GM12878 (cell line): ENCODE data around the gene TNP1. TPM values are rescaled to one million over a fixed set of nuclear protein-coding genes. Genes with fewer than 3 reads are reported as not detected.

Experiments used
- ATAC-seq: fragments of 200-7000 bp; cut with Tn5 transposase; 3 replicates; pipeline ENCODE4 v1.9.1; 2020; ENCODE audit warnings: mild to moderate bottlenecking, moderate library complexity
- BruUV-seq: library from RNA; stranded (reverse); fragments of 400-500 nt; replicated peaks from 2 replicates; lab custom pipeline; 2021; lab: Mats Ljungman, UMichigan
- CTCF ChIA-PET: fragments of 300-600 bp; sonication (Branson Sonifier 250); formaldehyde crosslinking; extraction: SDS; loops from one replicate; lab custom pipeline; 2021; ENCODE audit warnings: inconsistent platforms; lab: Yijun Ruan, JAX
- POLR2A ChIA-PET: fragments of 350-600 bp; formaldehyde crosslinking; extraction: SDS; loops from one replicate; lab custom pipeline; 2021; ENCODE audit warnings: inconsistent platforms; lab: Charles Lee
- RAD21 ChIA-PET: fragments of 300-600 bp; sonication (Branson Sonifier 250); formaldehyde crosslinking; loops from one replicate; lab custom pipeline; 2023; ENCODE audit warnings: antibody characterized with exemption; ENCODE audit not compliant: unreplicated experiment; lab: Charles Lee
- SMC1A ChIA-PET: fragments of 300-600 bp; sonication (Branson Sonifier 250); formaldehyde crosslinking; loops from one replicate; lab custom pipeline; 2023; ENCODE audit not compliant: unreplicated experiment, uncharacterized antibody; lab: Charles Lee
- DNase-seq: peaks from one replicate; pipeline ENCODE4 v3.0.0-alpha.2; 2011; ENCODE audit warnings: low read depth, low spot score
- FAIRE-seq: peaks from 3 replicates; lab custom pipeline; 2011; peaks lifted over from hg19 to GRCh38; lab: Jason Lieb, UNC
- H2AFZ ChIP-seq: 2 replicates; pipeline ENCODE4 v1.6.0; 2011; ENCODE audit warnings: low read depth, low read length, control low read depth; ENCODE audit not compliant: control insufficient read depth
- H3K27ac ChIP-seq: 2 replicates; pipeline ENCODE4 v1.5.1; 2011; ENCODE audit warnings: control low read depth; ENCODE audit not compliant: control insufficient read depth, insufficient read depth
- H3K27me3 ChIP-seq, 2 experiments: replicated peaks in 1 of 2; 2 replicates each; pipeline versions ENCODE4 v1.6.0 to v1.6.1; 2011; ENCODE audit warnings: low read length in 1 of 2; ENCODE audit not compliant: control insufficient read depth in 2 of 2, insufficient read depth in 2 of 2
- H3K36me3 ChIP-seq, 2 experiments: 2 replicates each; pipeline ENCODE4 v1.5.1; 2011; ENCODE audit warnings: low read length in 1 of 2; ENCODE audit not compliant: control insufficient read depth in 2 of 2, insufficient read depth in 2 of 2
- H3K4me1 ChIP-seq: 2 replicates; pipeline ENCODE4 v1.6.1; 2011; ENCODE audit warnings: mild to moderate bottlenecking, low read length, moderate library complexity, mixed read lengths; ENCODE audit not compliant: control insufficient read depth, insufficient read depth
- H3K4me2 ChIP-seq: 2 replicates; pipeline ENCODE4 v1.6.0; 2011; ENCODE audit warnings: control low read depth; ENCODE audit not compliant: control insufficient read depth, insufficient read depth
- H3K4me3 ChIP-seq: fragments of 200-600 bp; sonication (generic); 2 replicates; pipeline ENCODE4 v1.5.1; 2016
- H3K79me2 ChIP-seq: 2 replicates; pipeline ENCODE4 v1.6.0; 2011; ENCODE audit warnings: low read length; ENCODE audit not compliant: control insufficient read depth, insufficient read depth
- H3K9ac ChIP-seq: 2 replicates; pipeline ENCODE4 v1.8.0; 2011; ENCODE audit warnings: low read length, control low read depth, mixed read lengths; ENCODE audit not compliant: control insufficient read depth, insufficient read depth
- H3K9me3 ChIP-seq: replicated peaks from 3 replicates; pipeline ENCODE4 v1.5.1; 2011; ENCODE audit warnings: mild to moderate bottlenecking, low read length; ENCODE audit not compliant: control insufficient read depth, insufficient read depth
- H4K20me1 ChIP-seq: 2 replicates; pipeline ENCODE4 v1.6.0; 2011; ENCODE audit not compliant: control insufficient read depth, insufficient read depth
- BHLHE40 ChIP-seq, 2 experiments: fragments of 450-650 bp in 1 of 2; IDR thresholded peaks; 2 replicates each; pipeline ENCODE4 v1.6.1; 2011 to 2017; ENCODE audit warnings: low read depth in 2 of 2, borderline replicate concordance in 1 of 2, improper control_type of control experiment in 1 of 2, low read length in 1 of 2, mild to moderate bottlenecking in 1 of 2
- CEBPB ChIP-seq, 2 experiments: fragments of 150-350 bp in 1 of 2; IDR thresholded peaks; 2 replicates each; pipeline ENCODE4 v1.6.1; 2012 to 2014; ENCODE audit warnings: low read depth in 2 of 2, low read length in 2 of 2, borderline replicate concordance in 1 of 2, inconsistent platforms in 1 of 2
- EGR1 ChIP-seq, 2 experiments: IDR thresholded peaks; 1 replicate in 1 of 2; 2 replicates in 1 of 2; pipeline ENCODE4 v1.6.1; 2011 to 2012; ENCODE audit warnings: low read depth in 2 of 2, low read length in 2 of 2, borderline replicate concordance in 1 of 2, mild to moderate bottlenecking in 1 of 2, moderate library complexity in 1 of 2
- FOXM1 ChIP-seq: IDR thresholded peaks from 2 replicates; pipeline ENCODE4 v1.6.1; 2012; ENCODE audit warnings: low read depth, mild to moderate bottlenecking, inconsistent platforms, low read length, moderate library complexity
- HCFC1 ChIP-seq: fragments of 150-350 bp; IDR thresholded peaks from 2 replicates; pipeline ENCODE4 v1.6.1; 2014; ENCODE audit warnings: low read length
- HDAC6 ChIP-seq: fragments of 200-600 bp; sonication (generic); IDR thresholded peaks from one replicate; pipeline ENCODE4 v1.8.0; 2017; ENCODE audit warnings: antibody characterized with exemption; ENCODE audit not compliant: unreplicated experiment
- MTA3 ChIP-seq: IDR thresholded peaks from 2 replicates; pipeline ENCODE4 v1.6.1; 2012; ENCODE audit warnings: low read length, inconsistent platforms, borderline replicate concordance
- MYB ChIP-seq: fragments of 150-350 bp; IDR thresholded peaks from 2 replicates; pipeline ENCODE4 v1.6.1; 2014; ENCODE audit warnings: mild to moderate bottlenecking, low read depth, low read length, borderline replicate concordance
- MYC ChIP-seq: IDR thresholded peaks from 2 replicates; pipeline ENCODE4 v1.6.1; 2011; ENCODE audit warnings: mild to moderate bottlenecking, low read length, moderate library complexity, inconsistent platforms; ENCODE audit not compliant: insufficient read depth, insufficient replicate concordance, insufficient read length, severe bottlenecking
- PAX5 ChIP-seq: IDR thresholded peaks from 2 replicates; pipeline ENCODE4 v1.6.1; 2011; ENCODE audit warnings: low read depth, low read length, borderline replicate concordance
- SIN3A ChIP-seq: IDR thresholded peaks from 2 replicates; pipeline ENCODE4 v1.6.1; 2012; ENCODE audit warnings: low read depth, low read length, improper control_type of control experiment
- SIX5 ChIP-seq: IDR thresholded peaks from 2 replicates; pipeline ENCODE4 v1.6.1; 2011; ENCODE audit warnings: mild to moderate bottlenecking, low read depth, low read length, moderate library complexity; ENCODE audit not compliant: severe bottlenecking
- STAT3 ChIP-seq: IDR thresholded peaks from 2 replicates; pipeline ENCODE4 v1.6.1; 2011; ENCODE audit warnings: low read depth, low read length, improper control_type of control experiment
- TARDBP ChIP-seq: IDR thresholded peaks from 2 replicates; pipeline ENCODE4 v1.6.1; 2016; ENCODE audit warnings: borderline replicate concordance
- TCF3 ChIP-seq: IDR thresholded peaks from 2 replicates; pipeline ENCODE4 v1.6.1; 2012; ENCODE audit warnings: low read depth, mild to moderate bottlenecking, low read length, borderline replicate concordance; ENCODE audit not compliant: insufficient read depth
- ZNF274 ChIP-seq: IDR thresholded peaks from one replicate; pipeline ENCODE4 v1.8.0; 2011; ENCODE audit not compliant: insufficient read length, insufficient read depth
- ZSCAN29 ChIP-seq: fragments of 450-650 bp; IDR thresholded peaks from 2 replicates; pipeline ENCODE4 v1.6.1; 2017; ENCODE audit warnings: mild to moderate bottlenecking, moderate library complexity
- WGBS: methylation state at CpG from one replicate; pipeline ENCODE4 v1.1.6; 2016; ENCODE audit warnings: low lambda C conversion rate; ENCODE audit not compliant: insufficient replicate concordance, insufficient coverage; ENCODE audit errors: missing lambda C conversion rate; 5-methylcytosine and 5-hydroxymethylcytosine counted together
- in situ Hi-C: fragments of 300-500 bp; cut with MboI; formaldehyde crosslinking; loops from 9 replicates; pipeline ENCODE4 v1.14.3; 2018; ENCODE audit warnings: mixed read lengths
- intact Hi-C: fragments of 100-400 bp; cut with micrococcal nuclease; formaldehyde crosslinking; loops from one replicate; pipeline ENCODE4 v1.14.2; 2022; ENCODE audit not compliant: unreplicated experiment
- polyA plus RNA-seq, 11 experiments: library from polyadenylated mRNA; depleted of rRNA in 4 of 11; unstranded in 6 of 11; stranded (reverse) in 5 of 11; fragments of >200 nt; fragmentation: Nextera tagmentation in 4 of 11; fragmentation: Illumina TruSeq in 1 of 11; extraction: Ambion mirVana in 4 of 11; extraction: Trizol in 1 of 11; gene quantifications; 1 replicate in 1 of 11; 2 replicates in 10 of 11; pipeline versions ENCODE4 v1.2.1 to v1.2.3, GENCODE V29; 2011 to 2016; ENCODE audit warnings: inconsistent platforms in 2 of 11, missing spikeins in 2 of 11, low read depth in 1 of 11
- total RNA-seq, 4 experiments: library from RNA; depleted of rRNA in 3 of 4; stranded (reverse); fragments of >200 nt in 3 of 4; fragmentation: Illumina TruSeq in 1 of 4; extraction: Trizol in 1 of 4; gene quantifications; 2 replicates each; pipeline versions ENCODE4 v1.2.1 to v1.2.3, GENCODE V29; 2013 to 2021
- TF ChIP-seq, protein P1 (sequence below): fragments of 450-650 bp; formaldehyde crosslinking; IDR thresholded peaks from 2 replicates; pipeline ENCODE4 v1.5.0; 2022; ENCODE audit warnings: mild to moderate bottlenecking, missing genetic modification characterization
- TF ChIP-seq, protein P2 (sequence below): IDR thresholded peaks from 2 replicates; pipeline ENCODE4 v1.6.1; 2012; ENCODE audit warnings: low read depth, low read length, improper control_type of control experiment

The TNP1 gene
- total and polyA plus RNA-seq, 10 of the 15 experiments (the other 5 are each of a cell fraction or from before 2014, with no cell fraction given) = not detected

DNA sequence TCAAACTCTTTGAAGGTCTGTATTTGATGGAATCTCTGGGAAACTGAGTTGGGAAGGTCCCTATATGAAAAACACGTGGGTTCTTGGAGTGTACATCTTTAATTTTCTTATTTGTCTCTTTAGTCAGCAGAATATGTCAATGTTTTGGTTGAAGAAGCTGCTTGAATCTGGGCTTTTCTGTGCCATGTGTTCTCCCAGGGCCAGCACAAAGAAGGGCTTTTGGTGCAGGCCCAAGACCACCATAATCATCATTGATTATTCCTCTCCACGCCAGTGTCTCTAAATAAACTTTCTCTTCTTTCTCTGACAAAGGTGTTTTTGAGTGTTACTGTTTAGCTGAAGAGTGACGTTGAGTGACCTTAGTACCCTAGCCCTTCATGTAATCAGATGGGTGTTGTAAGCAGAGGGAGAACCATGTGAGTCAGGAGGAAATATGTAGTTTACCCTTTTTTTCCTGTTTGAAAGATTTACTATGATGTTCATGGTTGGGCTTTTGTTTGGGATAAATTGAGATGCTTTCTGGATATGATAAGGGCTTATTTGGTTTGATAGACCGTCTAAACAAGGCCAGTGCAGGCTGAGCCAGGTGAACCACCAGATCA, 11.6 kb upstream of the TNP1 start:
- no peaks in the 10 kb centered on the region for H3K4me1 ChIP-seq
- intact Hi-C loops = loop anchor here (10.0 kb wide), 1 partner anchor 293 kb away; no protein-coding TSS in a partner anchor
- H3K27ac ChIP-seq = no peak overlapping the region
- H3K36me3 ChIP-seq = no peaks in the 10 kb centered on the region
- 2% methylated on average over 4 of the region's 4 CpGs for WGBS
- in situ Hi-C loops = no loop called here
- ChIA-PET SMC1A (no interaction called here), RAD21 (no interaction called here), POLR2A (no interaction called here), CTCF (no interaction called here)
- H3K9ac ChIP-seq = no peak overlapping the region
- no peaks in the 10 kb centered on the region; a peak in 1 of 4 replicates for H3K27me3 ChIP-seq
- ATAC-seq (no peak), FAIRE-seq (no peak), DNase-seq (no peak)
- H3K4me2 ChIP-seq = no peak overlapping the region
- no peaks in the 10 kb centered on the region for H4K20me1 ChIP-seq
- no peaks in the 10 kb centered on the region for H3K79me2 ChIP-seq
- H3K4me3 ChIP-seq = no peak overlapping the region
- no peak for TF ChIP-seq HDAC6
- no peak for TF ChIP-seq MTA3
- no peak for TF ChIP-seq SIX5
- TF ChIP-seq HCFC1 = no peak
- TF ChIP-seq PAX5 = no peak
- no peak for TF ChIP-seq FOXM1
- no peak for TF ChIP-seq TARDBP
- TF ChIP-seq, protein P1, sequence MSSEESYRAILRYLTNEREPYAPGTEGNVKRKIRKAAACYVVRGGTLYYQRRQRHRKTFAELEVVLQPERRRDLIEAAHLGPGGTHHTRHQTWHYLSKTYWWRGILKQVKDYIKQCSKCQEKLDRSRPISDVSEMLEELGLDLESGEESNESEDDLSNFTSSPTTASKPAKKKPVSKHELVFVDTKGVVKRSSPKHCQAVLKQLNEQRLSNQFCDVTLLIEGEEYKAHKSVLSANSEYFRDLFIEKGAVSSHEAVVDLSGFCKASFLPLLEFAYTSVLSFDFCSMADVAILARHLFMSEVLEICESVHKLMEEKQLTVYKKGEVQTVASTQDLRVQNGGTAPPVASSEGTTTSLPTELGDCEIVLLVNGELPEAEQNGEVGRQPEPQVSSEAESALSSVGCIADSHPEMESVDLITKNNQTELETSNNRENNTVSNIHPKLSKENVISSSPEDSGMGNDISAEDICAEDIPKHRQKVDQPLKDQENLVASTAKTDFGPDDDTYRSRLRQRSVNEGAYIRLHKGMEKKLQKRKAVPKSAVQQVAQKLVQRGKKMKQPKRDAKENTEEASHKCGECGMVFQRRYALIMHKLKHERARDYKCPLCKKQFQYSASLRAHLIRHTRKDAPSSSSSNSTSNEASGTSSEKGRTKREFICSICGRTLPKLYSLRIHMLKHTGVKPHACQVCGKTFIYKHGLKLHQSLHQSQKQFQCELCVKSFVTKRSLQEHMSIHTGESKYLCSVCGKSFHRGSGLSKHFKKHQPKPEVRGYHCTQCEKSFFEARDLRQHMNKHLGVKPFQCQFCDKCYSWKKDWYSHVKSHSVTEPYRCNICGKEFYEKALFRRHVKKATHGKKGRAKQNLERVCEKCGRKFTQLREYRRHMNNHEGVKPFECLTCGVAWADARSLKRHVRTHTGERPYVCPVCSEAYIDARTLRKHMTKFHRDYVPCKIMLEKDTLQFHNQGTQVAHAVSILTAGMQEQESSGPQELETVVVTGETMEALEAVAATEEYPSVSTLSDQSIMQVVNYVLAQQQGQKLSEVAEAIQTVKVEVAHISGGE (CRISPR knock-in tag) = no peak
- no peak for TF ChIP-seq EGR1 (IDR thresholded peaks at IDR 0.05; ENCODE audit: borderline replicate concordance in 1 of 2, low read depth in 2 of 2, low read length in 2 of 2)
- no peak for TF ChIP-seq CEBPB (IDR thresholded peaks at IDR 0.05; ENCODE audit: borderline replicate concordance in 1 of 2, low read depth in 2 of 2, low read length in 2 of 2)
- TF ChIP-seq SIN3A = no peak
- TF ChIP-seq ZSCAN29 = no peak
- TF ChIP-seq TCF3 = no peak
- TF ChIP-seq MYB = no peak
- no peak for TF ChIP-seq BHLHE40 (IDR thresholded peaks at IDR 0.05; ENCODE audit: borderline replicate concordance in 1 of 2, low read depth in 2 of 2, low read length in 1 of 2)
- TF ChIP-seq, protein P2, sequence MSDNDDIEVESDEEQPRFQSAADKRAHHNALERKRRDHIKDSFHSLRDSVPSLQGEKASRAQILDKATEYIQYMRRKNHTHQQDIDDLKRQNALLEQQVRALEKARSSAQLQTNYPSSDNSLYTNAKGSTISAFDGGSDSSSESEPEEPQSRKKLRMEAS = no peak
- no peak for TF ChIP-seq MYC
- no peak for TF ChIP-seq ZNF274
- no peak for TF ChIP-seq STAT3
- no peak overlapping the region for H2AFZ ChIP-seq
- H3K9me3 ChIP-seq = no peaks in the 10 kb centered on the region
- BruUV-seq = no TSS peak
